ENCODE results near the gene PRRT2.

DNA sequence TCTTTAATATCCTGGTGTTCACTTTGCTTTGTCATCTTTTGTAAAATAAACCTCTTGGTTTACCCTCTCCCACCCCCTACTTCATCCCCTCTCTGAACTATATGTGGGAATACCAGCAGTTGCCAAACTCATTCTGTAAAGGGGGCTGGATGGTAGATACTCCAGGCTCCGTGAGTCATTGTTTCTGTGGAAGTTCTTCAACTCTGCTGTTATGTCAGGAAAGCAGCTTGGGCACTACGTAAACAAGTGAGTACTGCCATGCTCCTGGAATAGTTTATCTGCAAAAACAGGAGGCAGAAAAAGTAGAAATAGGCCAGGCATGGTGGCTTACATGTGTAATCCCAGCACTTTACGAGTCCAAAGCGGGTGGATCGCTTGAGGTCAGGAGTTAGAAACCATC lies 25.8 kb downstream of the PRRT2 start:
- TF ChIP-seq POLR2AphosphoS5 (IDR thresholded peaks at IDR 0.05) (no peak), POLR2A (IDR thresholded peaks at IDR 0.05) (no peak)
- TF ChIP-seq, protein P1, sequence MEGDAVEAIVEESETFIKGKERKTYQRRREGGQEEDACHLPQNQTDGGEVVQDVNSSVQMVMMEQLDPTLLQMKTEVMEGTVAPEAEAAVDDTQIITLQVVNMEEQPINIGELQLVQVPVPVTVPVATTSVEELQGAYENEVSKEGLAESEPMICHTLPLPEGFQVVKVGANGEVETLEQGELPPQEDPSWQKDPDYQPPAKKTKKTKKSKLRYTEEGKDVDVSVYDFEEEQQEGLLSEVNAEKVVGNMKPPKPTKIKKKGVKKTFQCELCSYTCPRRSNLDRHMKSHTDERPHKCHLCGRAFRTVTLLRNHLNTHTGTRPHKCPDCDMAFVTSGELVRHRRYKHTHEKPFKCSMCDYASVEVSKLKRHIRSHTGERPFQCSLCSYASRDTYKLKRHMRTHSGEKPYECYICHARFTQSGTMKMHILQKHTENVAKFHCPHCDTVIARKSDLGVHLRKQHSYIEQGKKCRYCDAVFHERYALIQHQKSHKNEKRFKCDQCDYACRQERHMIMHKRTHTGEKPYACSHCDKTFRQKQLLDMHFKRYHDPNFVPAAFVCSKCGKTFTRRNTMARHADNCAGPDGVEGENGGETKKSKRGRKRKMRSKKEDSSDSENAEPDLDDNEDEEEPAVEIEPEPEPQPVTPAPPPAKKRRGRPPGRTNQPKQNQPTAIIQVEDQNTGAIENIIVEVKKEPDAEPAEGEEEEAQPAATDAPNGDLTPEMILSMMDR (IDR thresholded peaks at IDR 0.05), result no peak
